ENCODE data around the gene WFDC10B. TPM values are rescaled to one million over a fixed set of nuclear protein-coding genes. Genes with fewer than 3 reads are reported as not detected.

Gene WFDC10B
- total RNA-seq, 1 experiment from 2014 or later: not detected

Other genes with a start within 250 kb of the WFDC10B start
- 5.0 and 6.6 TPM in 2 replicates for gene WFDC2, start 235.3 kb downstream of the WFDC10B start, total RNA-seq (2014; rRNA removed; shearing (Covaris generic))
- gene SPINT3, start 189.4 kb downstream of the WFDC10B start, total RNA-seq (2014; rRNA removed; shearing (Covaris generic)): not detected in 2 replicates
- not detected in 2 replicates for gene WFDC6, start 165.5 kb downstream of the WFDC10B start, total RNA-seq (2014; rRNA removed; shearing (Covaris generic))
- gene EPPIN, start 157.6 kb downstream of the WFDC10B start, total RNA-seq (2014; rRNA removed; shearing (Covaris generic)): not detected in 2 replicates
- gene WFDC8, start 125.7 kb downstream of the WFDC10B start, total RNA-seq (2014; rRNA removed; shearing (Covaris generic)): not detected in 2 replicates
- not detected in 2 replicates for gene WFDC10A, start 75.3 kb downstream of the WFDC10B start, total RNA-seq (2014; rRNA removed; shearing (Covaris generic))
- not detected in 2 replicates for gene WFDC9, start 73.7 kb downstream of the WFDC10B start, total RNA-seq (2014; rRNA removed; shearing (Covaris generic))
- not detected in 2 replicates for gene WFDC11, start 34.8 kb downstream of the WFDC10B start, total RNA-seq (2014; rRNA removed; shearing (Covaris generic))
- not detected in 2 replicates for gene WFDC13, start 3.0 kb downstream of the WFDC10B start, total RNA-seq (2014; rRNA removed; shearing (Covaris generic))
- gene SPINT4, start 17.3 kb upstream of the WFDC10B start, total RNA-seq (2014; rRNA removed; shearing (Covaris generic)): not detected in 2 replicates
- gene WFDC3, start 86.9 kb upstream of the WFDC10B start, total RNA-seq (2014; rRNA removed; shearing (Covaris generic)): 0.12 and 0.73 TPM in 2 replicates
- gene DNTTIP1, start 86.9 kb upstream of the WFDC10B start, total RNA-seq (2014; rRNA removed; shearing (Covaris generic)): 54.8 and 59.1 TPM in 2 replicates
- 612 and 615 TPM in 2 replicates for gene UBE2C, start 107.6 kb upstream of the WFDC10B start, total RNA-seq (2014; rRNA removed; shearing (Covaris generic))
- 0.73 and 0.75 TPM in 2 replicates for gene TNNC2, start 122.3 kb upstream of the WFDC10B start, total RNA-seq (2014; rRNA removed; shearing (Covaris generic))
- 17.1 and 18.3 TPM in 2 replicates for gene SNX21, start 128.8 kb upstream of the WFDC10B start, total RNA-seq (2014; rRNA removed; shearing (Covaris generic))
- 31.0 and 41.0 TPM in 2 replicates for gene ACOT8, start 152.4 kb upstream of the WFDC10B start, total RNA-seq (2014; rRNA removed; shearing (Covaris generic))
- 6.2 TPM in 2 replicates for gene ZSWIM3, start 152.6 kb upstream of the WFDC10B start, total RNA-seq (2014; rRNA removed; shearing (Covaris generic))
- gene ZSWIM1, start 176.2 kb upstream of the WFDC10B start, total RNA-seq (2014; rRNA removed; shearing (Covaris generic)): 20.5 and 23.2 TPM in 2 replicates
- 2.1 and 2.8 TPM in 2 replicates for gene SPATA25, start 182.6 kb upstream of the WFDC10B start, total RNA-seq (2014; rRNA removed; shearing (Covaris generic))
- gene NEURL2, start 186.2 kb upstream of the WFDC10B start, total RNA-seq (2014; rRNA removed; shearing (Covaris generic)): 3.9 and 6.7 TPM in 2 replicates
- 85.2 and 91.4 TPM in 2 replicates for gene CTSA, start 186.3 kb upstream of the WFDC10B start, total RNA-seq (2014; rRNA removed; shearing (Covaris generic))
- 14.5 and 15.6 TPM in 2 replicates for gene PLTP, start 207.1 kb upstream of the WFDC10B start, total RNA-seq (2014; rRNA removed; shearing (Covaris generic))
- 20.6 and 21.7 TPM in 2 replicates for gene PCIF1, start 229.7 kb upstream of the WFDC10B start, total RNA-seq (2014; rRNA removed; shearing (Covaris generic))

Data from SJCRH30 (cell line).